Measurements from ENCODE around the gene GCG.

Gene GCG

DNA sequence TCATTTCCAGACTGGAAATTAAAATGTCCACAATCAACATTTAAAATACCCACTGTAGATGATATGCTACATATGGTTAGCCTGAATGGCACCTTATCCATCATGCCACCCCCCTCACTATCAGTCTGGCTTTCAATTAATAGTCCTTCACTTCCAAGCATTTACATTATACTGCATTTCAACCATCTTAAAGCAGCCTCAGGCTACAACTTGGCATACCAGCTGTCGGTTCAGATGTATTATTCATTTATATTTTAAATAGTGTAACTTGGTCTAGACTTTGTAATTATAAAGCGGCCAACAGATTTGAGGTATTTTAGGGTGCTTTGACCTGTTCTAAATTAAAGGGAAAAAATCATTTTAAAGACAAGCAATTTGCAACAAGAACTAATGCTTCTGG, 2.6 kb downstream of the GCG start:
- peaks cover 4% of the 10 kb centered on the region for H3K4me1 ChIP-seq (ENCODE audit: control insufficient read depth, insufficient read depth, low read length)
- no peaks in the 10 kb centered on the region for H3K9me3 ChIP-seq (ENCODE audit: control insufficient read depth, low read length)
- no peak overlapping the region for H3K9ac ChIP-seq (ENCODE audit: low read length)
- no peaks in the 10 kb centered on the region for H3K36me3 ChIP-seq (ENCODE audit: control insufficient read depth, insufficient read depth, low read length, severe bottlenecking)
- H3K4me3 ChIP-seq (ENCODE audit: low read length): no peak overlapping the region
- no peak for DNase-seq (ENCODE audit: low read depth)
- H3K27me3 ChIP-seq (replicated peaks; ENCODE audit: control insufficient read depth, insufficient read depth, low read length): no peaks in the 10 kb centered on the region

DNA sequence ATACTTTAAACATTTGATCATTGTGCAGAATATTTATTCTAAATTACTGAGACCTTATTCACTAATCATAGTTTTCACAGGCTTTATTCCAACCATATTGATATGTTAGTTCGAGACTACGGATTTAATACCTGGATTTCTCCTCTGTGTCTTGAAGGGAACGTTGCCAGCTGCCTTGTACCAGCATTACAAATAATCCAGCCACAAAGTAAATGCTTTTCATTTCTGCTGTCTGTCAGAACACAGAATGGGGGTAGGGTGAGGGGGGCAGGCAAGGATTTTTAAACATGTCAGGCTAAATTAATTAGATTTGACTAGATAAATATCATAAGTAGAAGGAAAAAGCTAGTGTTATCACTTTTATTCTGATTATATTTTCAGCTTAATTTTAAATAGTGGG, 3.1 kb downstream of the GCG start:
- H3K9ac ChIP-seq (ENCODE audit: low read length): no peak overlapping the region
- peaks cover 4% of the 10 kb centered on the region for H3K4me1 ChIP-seq (ENCODE audit: control insufficient read depth, insufficient read depth, low read length)

DNA sequence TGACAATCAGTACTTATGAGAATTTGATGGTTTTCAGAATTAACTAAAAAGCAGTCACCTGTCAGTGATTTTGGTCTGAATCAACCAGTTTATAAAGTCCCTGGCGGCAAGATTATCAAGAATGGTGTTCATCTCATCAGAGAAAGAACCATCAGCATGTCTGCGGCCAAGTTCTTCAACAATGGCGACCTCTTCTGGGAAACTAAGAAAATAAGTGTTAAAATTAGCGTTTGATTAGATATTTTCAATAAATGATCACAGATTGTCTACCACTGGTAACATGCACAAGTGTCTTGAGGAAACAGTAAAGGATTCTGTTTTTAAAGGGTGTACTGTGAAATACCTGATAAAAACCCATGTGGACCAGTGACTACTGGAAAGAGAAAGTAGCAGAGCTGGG, 8.1 kb downstream of the GCG start:
- DNase-seq (ENCODE audit: low read depth): no peak

More for the DNA sequence above, 3.1 kb downstream of the GCG start:
- no peaks in the 10 kb centered on the region for H3K36me3 ChIP-seq (ENCODE audit: control insufficient read depth, insufficient read depth, low read length, severe bottlenecking)
- no peaks in the 10 kb centered on the region for H3K27me3 ChIP-seq (replicated peaks; ENCODE audit: control insufficient read depth, insufficient read depth, low read length)
- no peak overlapping the region for H3K4me3 ChIP-seq (ENCODE audit: low read length)
- H3K9me3 ChIP-seq (ENCODE audit: control insufficient read depth, low read length): no peaks in the 10 kb centered on the region
- DNase-seq (ENCODE audit: low read depth): no peak

DNA sequence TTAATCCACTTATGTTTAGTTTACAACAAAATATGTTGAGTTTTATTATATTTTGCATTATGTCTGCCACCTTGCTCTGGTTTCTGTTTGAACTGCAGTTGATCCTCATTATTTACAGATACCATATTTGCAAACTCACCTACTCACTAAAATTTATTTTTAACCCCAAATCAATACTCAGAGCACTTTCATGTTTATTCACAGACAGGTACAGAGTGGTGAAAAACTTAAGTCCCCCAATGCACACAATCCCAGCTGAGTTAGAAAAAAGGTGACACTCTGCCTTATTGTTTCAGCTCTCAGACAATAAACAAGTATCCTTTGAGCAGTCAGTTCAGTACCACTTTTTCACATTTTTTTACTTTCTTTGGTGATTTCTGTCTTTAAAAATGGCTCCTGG, 13.7 kb downstream of the GCG start:
- Histone ChIP-seq H3K9me3 (ENCODE audit: control insufficient read depth, low read length) (no peaks in the 10 kb centered on the region), H3K4me3 (ENCODE audit: low read length) (no peak overlapping the region), H3K4me1 (ENCODE audit: control insufficient read depth, insufficient read depth, low read length) (no peaks in the 10 kb centered on the region), H3K36me3 (ENCODE audit: control insufficient read depth, insufficient read depth, low read length, severe bottlenecking) (no peaks in the 10 kb centered on the region), H3K27me3 (replicated peaks; ENCODE audit: control insufficient read depth, insufficient read depth, low read length) (no peaks in the 10 kb centered on the region), H3K9ac (ENCODE audit: low read length) (no peak overlapping the region)
- DNase-seq (ENCODE audit: low read depth): no peak

More for the DNA sequence above, 8.1 kb downstream of the GCG start:
- no peak overlapping the region for H3K9ac ChIP-seq (ENCODE audit: low read length)
- no peaks in the 10 kb centered on the region for H3K9me3 ChIP-seq (ENCODE audit: control insufficient read depth, low read length)
- no peak overlapping the region for H3K4me3 ChIP-seq (ENCODE audit: low read length)
- no peaks in the 10 kb centered on the region for H3K27me3 ChIP-seq (replicated peaks; ENCODE audit: control insufficient read depth, insufficient read depth, low read length)
- no peaks in the 10 kb centered on the region for H3K36me3 ChIP-seq (ENCODE audit: control insufficient read depth, insufficient read depth, low read length, severe bottlenecking)
- H3K4me1 ChIP-seq (ENCODE audit: control insufficient read depth, insufficient read depth, low read length): peaks cover 4% of the 10 kb centered on the region

DNA sequence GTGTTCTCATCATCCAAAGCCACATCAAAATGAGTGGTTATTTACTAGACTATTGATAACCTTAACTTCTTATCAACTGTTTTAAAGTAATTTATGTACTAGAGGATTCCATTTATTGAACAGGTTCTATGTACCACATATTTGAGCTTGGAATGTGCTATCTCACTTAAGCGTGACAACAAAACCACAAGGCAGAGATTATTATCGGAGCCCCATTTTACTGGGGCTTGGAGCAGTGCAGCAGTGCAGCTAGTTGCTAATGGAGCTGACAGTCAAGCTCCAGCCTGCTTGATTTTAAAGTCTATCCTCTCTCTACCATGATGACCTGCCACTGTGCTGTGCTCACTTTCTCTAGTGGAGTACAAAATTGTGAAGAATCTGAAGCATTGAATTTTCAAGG, 24.6 kb downstream of the GCG start:
- Histone ChIP-seq H3K9ac (ENCODE audit: low read length) (no peak overlapping the region), H3K4me3 (ENCODE audit: low read length) (no peak overlapping the region), H3K27me3 (replicated peaks; ENCODE audit: control insufficient read depth, insufficient read depth, low read length) (no peaks in the 10 kb centered on the region), H3K36me3 (ENCODE audit: control insufficient read depth, insufficient read depth, low read length, severe bottlenecking) (no peaks in the 10 kb centered on the region), H3K4me1 (ENCODE audit: control insufficient read depth, insufficient read depth, low read length) (peaks cover 8% of the 10 kb centered on the region), H3K9me3 (ENCODE audit: control insufficient read depth, low read length) (peaks cover 7% of the 10 kb centered on the region)
- DNase-seq (ENCODE audit: low read depth): no peak

DNA sequence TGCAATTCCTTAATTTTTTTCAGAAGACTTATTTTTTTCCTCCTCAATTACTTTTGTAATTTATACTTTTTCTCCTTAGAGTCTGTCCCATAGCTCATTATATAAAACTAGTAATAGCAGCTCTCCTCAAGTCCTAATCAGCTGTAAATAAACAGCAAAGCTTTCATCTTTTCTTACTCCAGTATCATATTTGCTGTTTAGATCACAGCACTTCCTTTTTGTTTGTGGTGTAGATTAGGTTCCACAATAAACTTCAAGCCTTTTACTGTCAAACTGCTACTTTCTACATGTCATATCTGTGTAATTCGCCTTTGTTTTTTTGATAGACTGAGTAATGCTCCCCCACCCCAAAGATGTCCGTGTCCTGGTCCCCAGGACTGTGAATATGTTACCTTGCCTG, 25.5 kb downstream of the GCG start:
- H3K27me3 ChIP-seq (replicated peaks; ENCODE audit: control insufficient read depth, insufficient read depth, low read length): no peaks in the 10 kb centered on the region
- peaks cover 7% of the 10 kb centered on the region for H3K9me3 ChIP-seq (ENCODE audit: control insufficient read depth, low read length)
- no peak overlapping the region for H3K9ac ChIP-seq (ENCODE audit: low read length)
- H3K4me3 ChIP-seq (ENCODE audit: low read length): no peak overlapping the region
- no peaks in the 10 kb centered on the region for H3K36me3 ChIP-seq (ENCODE audit: control insufficient read depth, insufficient read depth, low read length, severe bottlenecking)
- no peak for DNase-seq (ENCODE audit: low read depth)
- H3K4me1 ChIP-seq (ENCODE audit: control insufficient read depth, insufficient read depth, low read length): peaks cover 8% of the 10 kb centered on the region

DNA sequence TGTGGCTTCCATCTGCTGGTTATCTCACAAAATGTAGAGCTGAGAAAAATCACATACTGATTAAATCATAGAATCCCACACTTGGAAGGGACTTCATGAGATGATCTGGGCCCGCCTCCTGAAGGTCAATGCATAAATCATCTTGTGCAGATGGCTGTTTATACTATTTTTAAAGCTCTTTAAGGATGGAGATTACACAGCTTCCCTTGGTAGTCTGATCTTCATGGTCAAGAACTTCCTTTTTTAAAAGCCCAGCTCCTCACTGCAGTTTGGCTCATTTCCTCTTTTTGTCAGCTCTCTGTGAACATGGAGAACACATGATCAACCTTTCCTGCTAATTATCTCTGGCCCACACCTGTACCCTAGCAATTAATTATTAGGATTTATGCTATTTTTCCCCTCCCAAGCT, 25.9 kb downstream of the GCG start:
- DNase-seq (ENCODE audit: low read depth): no peak
- no peak overlapping the region for H3K9ac ChIP-seq (ENCODE audit: low read length)
- no peaks in the 10 kb centered on the region for H3K27me3 ChIP-seq (replicated peaks; ENCODE audit: control insufficient read depth, insufficient read depth, low read length)
- peaks cover 8% of the 10 kb centered on the region for H3K4me1 ChIP-seq (ENCODE audit: control insufficient read depth, insufficient read depth, low read length)
- no peak overlapping the region for H3K4me3 ChIP-seq (ENCODE audit: low read length)
- H3K36me3 ChIP-seq (ENCODE audit: control insufficient read depth, insufficient read depth, low read length, severe bottlenecking): no peaks in the 10 kb centered on the region
- peaks cover 7% of the 10 kb centered on the region for H3K9me3 ChIP-seq (ENCODE audit: control insufficient read depth, low read length)

DNA sequence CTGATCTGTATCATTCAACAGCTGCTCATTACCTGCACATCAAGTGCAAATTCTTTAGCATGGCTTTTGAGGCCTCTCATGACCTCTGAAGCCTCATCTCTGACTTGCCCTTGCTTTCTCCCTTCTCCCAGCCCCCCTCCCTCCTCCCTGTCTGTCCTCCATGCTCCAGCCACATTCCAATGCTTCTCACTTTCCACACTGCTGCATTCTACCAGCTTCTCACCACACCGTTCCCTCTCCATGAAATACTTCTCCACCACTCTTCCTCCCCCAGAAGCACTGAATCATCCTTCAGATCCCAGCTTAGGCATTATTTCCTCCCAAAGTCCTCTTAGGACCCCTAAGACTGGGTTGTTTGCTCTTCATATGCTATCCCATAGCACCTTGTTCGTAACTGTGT, 26.9 kb downstream of the GCG start:
- H3K36me3 ChIP-seq (ENCODE audit: control insufficient read depth, insufficient read depth, low read length, severe bottlenecking): no peaks in the 10 kb centered on the region
- no peak overlapping the region for H3K9ac ChIP-seq (ENCODE audit: low read length)
- peaks cover 8% of the 10 kb centered on the region for H3K4me1 ChIP-seq (ENCODE audit: control insufficient read depth, insufficient read depth, low read length)
- peaks cover 4% of the 10 kb centered on the region for H3K27me3 ChIP-seq (replicated peaks; ENCODE audit: control insufficient read depth, insufficient read depth, low read length)
- DNase-seq (ENCODE audit: low read depth): no peak
- H3K9me3 ChIP-seq (ENCODE audit: control insufficient read depth, low read length): no peaks in the 10 kb centered on the region
- no peak overlapping the region for H3K4me3 ChIP-seq (ENCODE audit: low read length)

DNA sequence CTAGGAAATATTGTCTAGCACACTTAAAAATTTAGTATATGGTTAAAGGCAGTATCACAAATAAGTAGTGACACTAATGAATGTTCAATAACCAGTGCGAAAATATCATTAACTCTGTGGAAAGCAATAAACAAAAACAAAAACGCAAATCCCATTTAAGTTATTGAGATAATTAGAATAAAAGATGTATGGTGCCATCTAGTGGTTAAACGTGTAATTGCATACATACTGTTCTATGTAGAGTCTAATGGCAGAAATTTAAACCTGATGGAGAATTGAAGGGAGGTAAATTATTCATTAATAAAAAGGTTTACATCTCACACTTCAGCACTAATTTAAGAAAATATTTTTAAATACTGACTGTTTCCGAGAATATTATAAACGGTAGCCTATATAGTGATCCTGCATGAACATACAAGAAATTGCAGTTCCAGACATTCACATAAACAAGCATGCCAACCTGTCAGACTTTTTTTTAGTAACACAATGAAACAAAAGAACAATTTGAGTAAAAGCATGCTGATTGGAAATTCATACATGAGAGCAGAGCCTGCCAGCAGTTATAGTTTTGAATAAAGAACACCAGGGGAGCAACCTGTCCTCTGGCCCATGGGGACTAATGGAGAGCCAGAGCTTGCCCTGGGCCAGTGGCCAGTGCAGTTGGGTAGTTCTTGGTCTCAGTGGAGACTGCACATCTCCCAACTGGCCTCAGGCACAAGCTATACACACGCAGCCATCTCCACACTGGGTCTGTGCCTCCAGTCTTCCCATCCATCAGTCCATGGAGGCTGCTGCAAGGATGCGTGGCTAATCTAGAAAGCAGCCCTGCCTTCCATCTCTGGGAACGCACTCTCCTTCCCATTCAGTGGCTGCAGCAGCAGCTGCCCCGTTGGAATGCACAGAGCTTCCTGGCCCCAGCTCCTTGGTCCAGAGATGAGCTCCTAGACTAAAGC, 28.0 kb downstream of the GCG start:
- Histone ChIP-seq H3K36me3 (ENCODE audit: control insufficient read depth, insufficient read depth, low read length, severe bottlenecking) (no peaks in the 10 kb centered on the region), H3K9ac (ENCODE audit: low read length) (no peak overlapping the region), H3K4me3 (ENCODE audit: low read length) (no peak overlapping the region), H3K27me3 (replicated peaks; ENCODE audit: control insufficient read depth, insufficient read depth, low read length) (peaks cover 4% of the 10 kb centered on the region), H3K4me1 (ENCODE audit: control insufficient read depth, insufficient read depth, low read length) (peaks cover 9% of the 10 kb centered on the region), H3K9me3 (ENCODE audit: control insufficient read depth, low read length) (no peaks in the 10 kb centered on the region)
- peak; percentile 88 for DNase-seq (ENCODE audit: low read depth)

DNA sequence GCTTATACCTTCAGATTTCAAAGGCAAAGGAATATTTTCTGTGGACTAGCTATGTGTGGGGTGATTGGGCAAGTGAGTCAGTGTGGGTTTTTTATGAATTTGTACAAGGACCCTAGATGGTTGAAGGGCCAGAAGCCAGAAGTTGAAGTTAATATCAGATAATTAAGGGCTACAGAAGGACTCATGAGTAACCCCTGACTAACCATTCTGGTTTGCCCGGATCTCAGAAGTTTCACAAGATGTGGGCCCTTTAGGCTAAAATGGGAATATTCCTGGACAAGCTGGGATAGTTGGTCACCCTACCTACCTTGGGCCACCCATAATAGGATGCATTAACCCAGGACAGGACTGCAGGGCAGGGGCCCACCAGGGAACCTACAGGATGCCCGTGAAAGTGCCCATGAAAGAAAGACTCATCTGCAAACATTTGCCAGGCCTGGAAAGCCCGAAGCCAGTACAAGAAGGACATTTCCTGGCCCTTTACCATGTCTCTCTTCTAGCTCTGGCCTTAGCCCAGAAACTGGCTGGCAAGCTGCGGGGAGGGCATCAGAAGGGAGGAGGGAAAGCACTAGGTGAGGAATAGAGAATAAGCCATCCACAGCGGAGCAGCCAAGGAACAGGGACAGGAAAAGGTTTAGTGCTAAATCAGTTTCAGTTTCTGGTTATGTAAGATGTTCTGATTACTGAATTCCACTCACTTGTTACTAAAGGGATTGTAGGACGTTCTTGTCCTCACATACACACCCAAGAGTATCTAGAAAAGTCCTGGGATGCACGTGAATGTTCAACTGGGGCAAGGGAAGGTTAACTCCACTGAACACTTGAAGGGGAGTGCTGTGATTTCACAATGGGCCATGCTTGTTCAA, 33.6 kb downstream of the GCG start:
- Histone ChIP-seq H3K4me3 (ENCODE audit: low read length) (peak overlapping the region; percentile 2), H3K36me3 (ENCODE audit: control insufficient read depth, insufficient read depth, low read length, severe bottlenecking) (no peaks in the 10 kb centered on the region), H3K4me1 (ENCODE audit: control insufficient read depth, insufficient read depth, low read length) (peaks cover 27% of the 10 kb centered on the region), H3K27me3 (replicated peaks; ENCODE audit: control insufficient read depth, insufficient read depth, low read length) (peaks cover 4% of the 10 kb centered on the region), H3K9me3 (ENCODE audit: control insufficient read depth, low read length) (peaks cover 13% of the 10 kb centered on the region), H3K9ac (ENCODE audit: low read length) (no peak overlapping the region)
- DNase-seq (ENCODE audit: low read depth): peak; percentile 21

DNA sequence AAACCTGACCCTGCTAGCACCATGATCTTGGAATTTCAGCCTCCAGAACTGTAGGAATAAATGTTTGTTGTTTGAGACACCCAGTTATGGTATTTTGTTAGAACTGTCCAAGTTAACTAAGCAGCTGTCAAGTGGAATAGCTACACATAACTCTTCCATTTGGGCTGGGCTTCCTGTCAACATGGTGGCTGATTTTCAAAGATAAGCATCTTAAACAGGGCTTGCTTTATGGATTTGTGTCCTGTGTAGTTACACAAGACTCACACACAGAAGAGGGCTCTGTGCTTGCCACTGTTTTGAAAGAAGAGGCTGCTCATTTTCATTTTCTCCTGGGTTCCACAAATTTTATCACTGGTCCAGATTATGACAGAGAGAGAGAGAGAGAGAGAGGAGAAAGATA, 35.7 kb downstream of the GCG start:
- Histone ChIP-seq H3K27me3 (replicated peaks; ENCODE audit: control insufficient read depth, insufficient read depth, low read length) (peaks cover 4% of the 10 kb centered on the region), H3K4me1 (ENCODE audit: control insufficient read depth, insufficient read depth, low read length) (peaks cover 45% of the 10 kb centered on the region), H3K4me3 (ENCODE audit: low read length) (no peak overlapping the region), H3K36me3 (ENCODE audit: control insufficient read depth, insufficient read depth, low read length, severe bottlenecking) (no peaks in the 10 kb centered on the region), H3K9ac (ENCODE audit: low read length) (no peak overlapping the region), H3K9me3 (ENCODE audit: control insufficient read depth, low read length) (peaks cover 13% of the 10 kb centered on the region)
- DNase-seq (ENCODE audit: low read depth): no peak

Measured in adipocyte (in vitro differentiated cells).